HepG2 (cell line): ENCODE measurements around the gene TAF8. TPM values are rescaled to one million over a fixed set of nuclear protein-coding genes. Genes with fewer than 3 reads are reported as not detected.

Source experiments
- DPF2 ChIP-seq: sonication (generic); formaldehyde crosslinking; IDR thresholded peaks from 2 replicates; pipeline ENCODE4 v1.4.0; 2020; ENCODE audit warnings: mild to moderate bottlenecking, low read depth, missing genetic modification reagents, borderline replicate concordance
- ELF3 ChIP-seq: IDR thresholded peaks from 2 replicates; pipeline ENCODE4 v1.6.1; 2016; ENCODE audit warnings: missing genetic modification reagents, missing compliant biosample characterization
- FOXJ3 ChIP-seq: sonication (generic); formaldehyde crosslinking; IDR thresholded peaks from 2 replicates; pipeline ENCODE4 v1.4.0; 2020; ENCODE audit warnings: missing genetic modification reagents, mild to moderate bottlenecking, borderline replicate concordance
- GRHL1 ChIP-seq: sonication (generic); formaldehyde crosslinking; conservative IDR thresholded peaks from 2 replicates; pipeline ENCODE4 v1.8.0; 2022; ENCODE audit warnings: missing genetic modification reagents
- HES4 ChIP-seq: sonication (generic); formaldehyde crosslinking; IDR thresholded peaks from 2 replicates; pipeline ENCODE4 v1.9.0; 2021; ENCODE audit warnings: mild to moderate bottlenecking, missing genetic modification reagents, borderline replicate concordance
- HOXA5 ChIP-seq: sonication (generic); formaldehyde crosslinking; IDR thresholded peaks from 2 replicates; pipeline ENCODE4 v1.4.0; 2020; ENCODE audit warnings: missing genetic modification reagents
- IKZF1 ChIP-seq: fragments of 450-650 bp; IDR thresholded peaks from 2 replicates; pipeline ENCODE4 v1.7.1; 2016
- KLF6 ChIP-seq: IDR thresholded peaks from 2 replicates; pipeline ENCODE4 v1.8.0; 2016; ENCODE audit warnings: missing biosample characterization, missing genetic modification reagents
- PAX8 ChIP-seq: sonication (generic); formaldehyde crosslinking; IDR thresholded peaks from 2 replicates; pipeline ENCODE4 v1.8.0; 2022; ENCODE audit warnings: mild to moderate bottlenecking, missing genetic modification reagents, borderline replicate concordance
- SRSF1 ChIP-seq: fragments of 200-400 bp; formaldehyde crosslinking; optimal IDR thresholded peaks from 2 replicates; pipeline ENCODE3; 2017; ENCODE audit warnings: mild to moderate bottlenecking, low read depth, low read length, moderate library complexity
- TERF1 ChIP-seq: sonication (generic); formaldehyde crosslinking; IDR thresholded peaks from 2 replicates; pipeline ENCODE4 v1.8.0; 2022; ENCODE audit warnings: mild to moderate bottlenecking, missing genetic modification reagents, moderate library complexity
- TOE1 ChIP-seq: sonication (generic); formaldehyde crosslinking; IDR thresholded peaks from 2 replicates; pipeline ENCODE4 v1.4.0; 2020; ENCODE audit warnings: mild to moderate bottlenecking, missing genetic modification reagents
- ZBTB7B ChIP-seq: sonication (generic); formaldehyde crosslinking; IDR thresholded peaks from 2 replicates; pipeline ENCODE4 v1.4.0; 2020; ENCODE audit warnings: missing genetic modification reagents
- ZFP36 ChIP-seq: fragments of 150-350 bp; IDR thresholded peaks from 2 replicates; pipeline ENCODE4 v1.6.1; 2018; ENCODE audit warnings: borderline replicate concordance, low read length, low read depth; ENCODE audit not compliant: partially characterized antibody
- ZNF501 ChIP-seq: sonication (generic); formaldehyde crosslinking; IDR thresholded peaks from 2 replicates; pipeline ENCODE4 v1.5.1; 2020; ENCODE audit warnings: mild to moderate bottlenecking, moderate library complexity, missing genetic modification reagents
- ZNF547 ChIP-seq: sonication (generic); formaldehyde crosslinking; IDR thresholded peaks from 2 replicates; pipeline ENCODE4 v1.5.1; 2020; ENCODE audit warnings: mild to moderate bottlenecking, missing genetic modification reagents
- ZNF557 ChIP-seq: sonication (generic); formaldehyde crosslinking; IDR thresholded peaks from 2 replicates; pipeline ENCODE4 v1.4.0; 2020; ENCODE audit warnings: missing genetic modification reagents
- ZSCAN21 ChIP-seq: sonication (generic); formaldehyde crosslinking; IDR thresholded peaks from 2 replicates; pipeline ENCODE4 v1.8.0; 2022; ENCODE audit warnings: mild to moderate bottlenecking, missing genetic modification reagents, moderate library complexity, borderline replicate concordance
- polyA plus RNA-seq, 8 experiments: library from polyadenylated mRNA; depleted of rRNA in 3 of 8; stranded (reverse) in 7 of 8; unstranded in 1 of 8; fragments of >200 nt; fragmentation: Illumina TruSeq in 4 of 8; extraction: Trizol in 4 of 8; gene quantifications; 2 replicates each; pipeline versions ENCODE4 v1.2.1 to v1.2.3, GENCODE V29; 2011 to 2016; ENCODE audit warnings: low read depth in 4 of 8, missing spikeins in 1 of 8, mixed read lengths in 1 of 8; ENCODE audit not compliant: insufficient read depth in 1 of 8
- total RNA-seq, 5 experiments: library from RNA; depleted of rRNA; stranded (reverse); fragments of >200 nt; fragmentation: Illumina TruSeq; extraction: Trizol; gene quantifications; 2 replicates each; pipeline ENCODE4 v1.2.3, GENCODE V29; 2016; ENCODE audit warnings: low read depth in 1 of 5
- TF ChIP-seq, protein P1 (sequence below): sonication (generic); formaldehyde crosslinking; IDR thresholded peaks from 2 replicates; pipeline ENCODE4 v1.8.0; 2022; ENCODE audit warnings: missing genetic modification reagents, low read depth, mild to moderate bottlenecking, borderline replicate concordance
- TF ChIP-seq, protein P2 (sequence below): sonication (generic); formaldehyde crosslinking; IDR thresholded peaks from 2 replicates; pipeline ENCODE4 v1.5.0; 2020; ENCODE audit warnings: mild to moderate bottlenecking, missing genetic modification reagents
- TF ChIP-seq, protein P3 (sequence below): sonication (generic); formaldehyde crosslinking; IDR thresholded peaks from 2 replicates; pipeline ENCODE4 v1.4.0; 2020; ENCODE audit warnings: missing genetic modification reagents

The TAF8 gene
- total and polyA plus RNA-seq, 2 of the 13 experiments (the other 11 are each of a cell fraction or from before 2014, with no cell fraction given), result 25.2 to 25.8 TPM

DNA sequence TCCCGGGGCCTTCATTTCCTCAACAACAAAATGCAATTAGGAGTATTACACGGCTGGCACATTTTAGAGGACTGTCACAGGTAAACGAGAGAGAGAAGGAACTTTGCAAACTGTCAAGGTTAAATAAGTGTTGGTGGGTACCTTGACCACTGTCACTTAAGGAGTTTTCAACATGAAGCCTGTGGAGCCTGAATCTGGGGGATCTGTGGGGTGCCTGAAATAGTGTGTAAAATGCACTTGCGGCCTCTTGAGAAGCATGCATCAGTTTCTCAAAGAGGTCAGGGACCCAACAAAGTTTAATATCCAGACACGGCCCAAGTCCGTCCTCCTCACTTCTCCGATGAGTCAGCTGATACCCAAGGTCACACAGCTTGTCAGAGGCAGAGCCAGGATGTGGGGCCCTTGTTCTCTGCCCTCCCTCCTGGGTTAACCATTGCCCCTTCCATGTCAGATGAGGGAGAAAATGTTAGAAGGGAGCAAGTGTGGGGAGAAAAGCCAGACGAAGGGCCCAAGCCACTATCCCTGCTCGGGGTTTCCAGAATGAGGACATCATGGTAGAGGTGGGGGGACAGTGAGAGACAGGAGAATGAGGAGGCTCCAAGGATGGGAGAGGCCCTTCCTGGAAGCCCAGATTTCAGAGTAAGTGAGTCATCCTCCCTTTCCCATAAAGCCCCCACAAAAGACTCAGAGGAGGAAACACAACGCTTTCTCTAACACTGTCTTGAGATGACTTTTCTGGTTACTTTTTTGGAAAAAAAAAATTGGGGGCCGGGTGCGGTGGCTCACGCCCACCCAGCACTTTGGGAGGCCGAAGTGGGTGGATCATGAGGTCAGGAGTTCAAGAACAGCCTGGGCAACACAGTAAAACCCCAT, 49.9 kb downstream of the TAF8 start (continued):
- TF ChIP-seq ZBTB7B, result peak; percentile 70; the same call in 1 of the 2 replicates
- TF ChIP-seq TOE1 (CRISPR knock-in tag), result no peak
- TF ChIP-seq KLF6 (CRISPR knock-in tag), result no peak
- peak; percentile 65 for TF ChIP-seq ELF3 (CRISPR knock-in tag)
- TF ChIP-seq ZNF557 (CRISPR knock-in tag), result no peak
- TF ChIP-seq HES4 (CRISPR knock-in tag), result no peak
- no peak for TF ChIP-seq ZSCAN21
- TF ChIP-seq TERF1, result no peak
- TF ChIP-seq FOXJ3 (CRISPR knock-in tag), result no peak
- no peak for TF ChIP-seq PAX8 (CRISPR knock-in tag)
- TF ChIP-seq, protein P1, sequence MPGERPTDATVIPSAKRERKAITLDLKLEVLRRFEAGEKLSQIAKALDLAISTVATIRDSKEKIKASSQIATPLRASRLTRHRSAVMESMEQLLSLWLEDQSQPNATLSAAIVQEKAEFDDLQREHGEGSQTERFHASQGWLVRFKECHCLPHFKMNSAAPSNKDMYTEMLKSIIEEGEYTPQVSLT, result no peak
- TF ChIP-seq ZNF501 (CRISPR knock-in tag), result no peak
- TF ChIP-seq HOXA5, result no peak
- no peak; the same call in 1 of the 2 replicates for TF ChIP-seq DPF2 (CRISPR knock-in tag)
- TF ChIP-seq GRHL1 (CRISPR knock-in tag), result no peak
- TF ChIP-seq IKZF1, result no peak
- 0 out of 2 replicates have a peak, but pooled peaks have one; percentile 25 for TF ChIP-seq ZNF547 (CRISPR knock-in tag)
- TF ChIP-seq, protein P2, sequence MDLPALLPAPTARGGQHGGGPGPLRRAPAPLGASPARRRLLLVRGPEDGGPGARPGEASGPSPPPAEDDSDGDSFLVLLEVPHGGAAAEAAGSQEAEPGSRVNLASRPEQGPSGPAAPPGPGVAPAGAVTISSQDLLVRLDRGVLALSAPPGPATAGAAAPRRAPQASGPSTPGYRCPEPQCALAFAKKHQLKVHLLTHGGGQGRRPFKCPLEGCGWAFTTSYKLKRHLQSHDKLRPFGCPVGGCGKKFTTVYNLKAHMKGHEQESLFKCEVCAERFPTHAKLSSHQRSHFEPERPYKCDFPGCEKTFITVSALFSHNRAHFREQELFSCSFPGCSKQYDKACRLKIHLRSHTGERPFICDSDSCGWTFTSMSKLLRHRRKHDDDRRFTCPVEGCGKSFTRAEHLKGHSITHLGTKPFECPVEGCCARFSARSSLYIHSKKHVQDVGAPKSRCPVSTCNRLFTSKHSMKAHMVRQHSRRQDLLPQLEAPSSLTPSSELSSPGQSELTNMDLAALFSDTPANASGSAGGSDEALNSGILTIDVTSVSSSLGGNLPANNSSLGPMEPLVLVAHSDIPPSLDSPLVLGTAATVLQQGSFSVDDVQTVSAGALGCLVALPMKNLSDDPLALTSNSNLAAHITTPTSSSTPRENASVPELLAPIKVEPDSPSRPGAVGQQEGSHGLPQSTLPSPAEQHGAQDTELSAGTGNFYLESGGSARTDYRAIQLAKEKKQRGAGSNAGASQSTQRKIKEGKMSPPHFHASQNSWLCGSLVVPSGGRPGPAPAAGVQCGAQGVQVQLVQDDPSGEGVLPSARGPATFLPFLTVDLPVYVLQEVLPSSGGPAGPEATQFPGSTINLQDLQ (CRISPR knock-in tag), result no peak
- no peak for TF ChIP-seq SRSF1
- TF ChIP-seq, protein P3, sequence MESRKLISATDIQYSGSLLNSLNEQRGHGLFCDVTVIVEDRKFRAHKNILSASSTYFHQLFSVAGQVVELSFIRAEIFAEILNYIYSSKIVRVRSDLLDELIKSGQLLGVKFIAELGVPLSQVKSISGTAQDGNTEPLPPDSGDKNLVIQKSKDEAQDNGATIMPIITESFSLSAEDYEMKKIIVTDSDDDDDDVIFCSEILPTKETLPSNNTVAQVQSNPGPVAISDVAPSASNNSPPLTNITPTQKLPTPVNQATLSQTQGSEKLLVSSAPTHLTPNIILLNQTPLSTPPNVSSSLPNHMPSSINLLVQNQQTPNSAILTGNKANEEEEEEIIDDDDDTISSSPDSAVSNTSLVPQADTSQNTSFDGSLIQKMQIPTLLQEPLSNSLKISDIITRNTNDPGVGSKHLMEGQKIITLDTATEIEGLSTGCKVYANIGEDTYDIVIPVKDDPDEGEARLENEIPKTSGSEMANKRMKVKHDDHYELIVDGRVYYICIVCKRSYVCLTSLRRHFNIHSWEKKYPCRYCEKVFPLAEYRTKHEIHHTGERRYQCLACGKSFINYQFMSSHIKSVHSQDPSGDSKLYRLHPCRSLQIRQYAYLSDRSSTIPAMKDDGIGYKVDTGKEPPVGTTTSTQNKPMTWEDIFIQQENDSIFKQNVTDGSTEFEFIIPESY (CRISPR knock-in tag), result no peak
- no peak for TF ChIP-seq ZFP36
